WTC11 (cell line): ENCODE data around the gene LETMD1. TPM values are rescaled to one million over a fixed set of nuclear protein-coding genes. Genes with fewer than 3 reads are reported as not detected.
A peak's percentile ranks its signal among the peaks of the same experiment; 100 is the strongest.
"Not testable (repeated sequence)": the region's sequence is repeated elsewhere in the genome, so short reads cannot be mapped to it uniquely, and the experiment has no call there.

Experiments
- ATAC-seq: fragments of 200-7000 bp; cut with Tn5 transposase; 2 replicates; pipeline ENCODE4 v1.10.0; 2021; ENCODE audit warnings: mild to moderate bottlenecking, moderate library complexity
- CTCF ChIA-PET: fragments of 300-600 bp; sonication (Branson Sonifier 250); formaldehyde crosslinking; loops from one replicate; lab custom pipeline; 2021; ENCODE audit warnings: antibody characterized with exemption; lab: Charles Lee
- POLR2A ChIA-PET: fragments of 350-600 bp; sonication (Branson Sonifier 250); formaldehyde crosslinking; loops from one replicate; lab custom pipeline; 2021; ENCODE audit warnings: antibody characterized with exemption; lab: Charles Lee
- DNase-seq: peaks from one replicate; pipeline ENCODE4 v3.0.0; 2021; ENCODE audit warnings: low spot score
- H3K27ac Mint-ChIP-seq: 2 replicates; pipeline ENCODE4 v1.8.0; 2021; ENCODE audit warnings: mixed read lengths
- H3K27me3 Mint-ChIP-seq: 2 replicates; pipeline ENCODE4 v1.8.0; 2021; ENCODE audit warnings: low read depth, mild to moderate bottlenecking, moderate library complexity, mixed read lengths
- H3K36me3 Mint-ChIP-seq: 2 replicates; pipeline ENCODE4 v1.8.0; 2021; ENCODE audit warnings: mixed read lengths
- H3K4me1 Mint-ChIP-seq: 2 replicates; pipeline ENCODE4 v1.8.0; 2022; ENCODE audit warnings: mixed read lengths
- H3K4me3 Mint-ChIP-seq: 2 replicates; pipeline ENCODE4 v1.8.0; 2021; ENCODE audit warnings: mild to moderate bottlenecking, moderate library complexity, mixed read lengths
- H3K9me3 Mint-ChIP-seq: 2 replicates; pipeline ENCODE4 v1.8.0; 2021; ENCODE audit warnings: mixed read lengths
- CREM ChIP-seq: sonication (generic); formaldehyde crosslinking; IDR thresholded peaks from 2 replicates; pipeline ENCODE4 v1.8.1; 2022; ENCODE audit warnings: mild to moderate bottlenecking, missing genetic modification reagents, moderate library complexity
- ETV6 ChIP-seq: sonication (generic); formaldehyde crosslinking; IDR thresholded peaks from 2 replicates; pipeline ENCODE4 v1.8.1; 2022; ENCODE audit warnings: mild to moderate bottlenecking, missing genetic modification reagents
- GABPB1 ChIP-seq: sonication (generic); formaldehyde crosslinking; IDR thresholded peaks from 2 replicates; pipeline ENCODE4 v1.8.1; 2023; ENCODE audit warnings: mild to moderate bottlenecking, missing genetic modification reagents
- GRHL2 ChIP-seq: fragments of 250-450 bp; sonication (Bioruptor Pico); IDR thresholded peaks from 2 replicates; pipeline ENCODE4 v1.8.0; 2022; ENCODE audit warnings: mild to moderate bottlenecking, moderate library complexity; ENCODE audit not compliant: insufficient replicate concordance, severe bottlenecking
- IRF2 ChIP-seq: sonication (generic); formaldehyde crosslinking; IDR thresholded peaks from 2 replicates; pipeline ENCODE4 v1.8.0; 2022; ENCODE audit warnings: low read depth, missing genetic modification reagents, borderline replicate concordance
- NFATC4 ChIP-seq: fragments of 250-450 bp; sonication (Bioruptor Pico); IDR thresholded peaks from 2 replicates; pipeline ENCODE4 v1.9.0; 2021; ENCODE audit warnings: mild to moderate bottlenecking
- NFE2L1 ChIP-seq: sonication (generic); formaldehyde crosslinking; IDR thresholded peaks from 2 replicates; pipeline ENCODE4 v1.8.1; 2023; ENCODE audit warnings: missing genetic modification reagents
- NR2C2 ChIP-seq: sonication (generic); formaldehyde crosslinking; IDR thresholded peaks from 2 replicates; pipeline ENCODE4 v1.8.0; 2022; ENCODE audit warnings: mild to moderate bottlenecking, missing genetic modification reagents
- SP1 ChIP-seq: sonication (generic); formaldehyde crosslinking; conservative IDR thresholded peaks from 2 replicates; pipeline ENCODE4 v1.8.1; 2022; ENCODE audit warnings: missing genetic modification reagents
- ZNF317 ChIP-seq: sonication (generic); formaldehyde crosslinking; IDR thresholded peaks from 2 replicates; pipeline ENCODE4 v1.8.1; 2023; ENCODE audit warnings: low read depth, mild to moderate bottlenecking, moderate library complexity, missing genetic modification reagents, borderline replicate concordance
- total RNA-seq: library from RNA; stranded (reverse); gene quantifications from 3 replicates; pipeline ENCODE4 v1.2.3, GENCODE V29; 2021
- TF ChIP-seq, protein P1 (sequence below): sonication (generic); formaldehyde crosslinking; IDR thresholded peaks from 2 replicates; pipeline ENCODE4 v1.8.0; 2023; ENCODE audit warnings: missing genetic modification reagents, mild to moderate bottlenecking, borderline replicate concordance
- TF ChIP-seq, protein P2 (sequence below): sonication (generic); formaldehyde crosslinking; IDR thresholded peaks from 2 replicates; pipeline ENCODE4 v1.8.1; 2023; ENCODE audit warnings: mild to moderate bottlenecking, moderate library complexity, missing genetic modification reagents
- TF ChIP-seq, protein P3 (sequence below): sonication (generic); formaldehyde crosslinking; IDR thresholded peaks from 2 replicates; pipeline ENCODE4 v1.8.1; 2022; ENCODE audit warnings: low read depth, mild to moderate bottlenecking, moderate library complexity, missing genetic modification reagents, borderline replicate concordance

The LETMD1 gene
- total RNA-seq, 1 experiment from 2014 or later = 43.3 TPM

DNA sequence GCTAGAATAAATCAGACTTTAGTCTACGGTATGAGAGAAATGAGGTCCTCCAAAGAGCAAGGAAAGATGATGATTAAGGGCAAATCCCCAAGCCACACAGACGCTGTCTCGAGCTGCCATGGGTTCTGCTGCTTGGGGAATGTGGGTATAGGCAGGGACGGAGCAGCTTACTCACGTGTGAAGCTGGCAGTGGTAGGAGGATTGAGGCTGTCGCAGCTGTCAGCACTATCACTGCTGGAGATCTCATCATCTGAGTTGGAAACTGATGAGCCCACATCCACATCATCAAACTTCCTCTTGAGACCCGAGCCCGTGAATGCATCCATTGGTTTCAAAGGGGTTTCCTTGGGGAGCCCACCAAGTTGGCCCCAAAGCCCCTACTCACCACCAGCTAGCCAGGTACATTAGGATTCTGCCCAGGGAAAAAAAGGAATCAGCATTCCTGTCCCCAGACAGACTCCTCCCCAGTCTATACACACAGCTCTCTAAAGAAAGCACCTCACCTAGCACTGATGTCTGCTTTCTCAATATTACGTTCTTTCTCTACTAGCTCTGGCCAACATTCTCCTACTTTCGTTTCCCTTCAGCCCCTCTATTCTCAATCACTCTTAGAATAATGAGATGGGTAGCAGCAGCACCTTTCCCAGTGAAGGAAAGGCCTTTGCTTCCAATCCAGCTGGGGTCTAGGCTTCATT is 28.3 kb downstream of the LETMD1 start:
- peaks cover 26% of the 10 kb centered on the region for H3K36me3 Mint-ChIP-seq
- no peak for DNase-seq
- ChIA-PET POLR2A (interaction anchor here (0.8 to 1.3 kb wide), 2 partner anchors 162 to 173 kb away, joined by 5 to 7 read pairs; partner anchors contain the start of gene DAZAP2), CTCF (interaction anchor here (1.6 kb wide), 1 partner anchor 50 kb away, joined by 4 read pairs; the partner anchor contains the start of gene SLC11A2)
- no peak overlapping the region for H3K4me3 Mint-ChIP-seq
- no peak overlapping the region for H3K27ac Mint-ChIP-seq
- no peak for TF ChIP-seq NFE2L1 (CRISPR knock-in tag)
- TF ChIP-seq IRF2 (CRISPR knock-in tag) = no peak
- no peak for TF ChIP-seq NR2C2 (CRISPR knock-in tag)
- TF ChIP-seq GRHL2 (CRISPR knock-in tag) = no peak
- TF ChIP-seq GABPB1 = no peak
- no peak for TF ChIP-seq SP1
- TF ChIP-seq, protein P1, sequence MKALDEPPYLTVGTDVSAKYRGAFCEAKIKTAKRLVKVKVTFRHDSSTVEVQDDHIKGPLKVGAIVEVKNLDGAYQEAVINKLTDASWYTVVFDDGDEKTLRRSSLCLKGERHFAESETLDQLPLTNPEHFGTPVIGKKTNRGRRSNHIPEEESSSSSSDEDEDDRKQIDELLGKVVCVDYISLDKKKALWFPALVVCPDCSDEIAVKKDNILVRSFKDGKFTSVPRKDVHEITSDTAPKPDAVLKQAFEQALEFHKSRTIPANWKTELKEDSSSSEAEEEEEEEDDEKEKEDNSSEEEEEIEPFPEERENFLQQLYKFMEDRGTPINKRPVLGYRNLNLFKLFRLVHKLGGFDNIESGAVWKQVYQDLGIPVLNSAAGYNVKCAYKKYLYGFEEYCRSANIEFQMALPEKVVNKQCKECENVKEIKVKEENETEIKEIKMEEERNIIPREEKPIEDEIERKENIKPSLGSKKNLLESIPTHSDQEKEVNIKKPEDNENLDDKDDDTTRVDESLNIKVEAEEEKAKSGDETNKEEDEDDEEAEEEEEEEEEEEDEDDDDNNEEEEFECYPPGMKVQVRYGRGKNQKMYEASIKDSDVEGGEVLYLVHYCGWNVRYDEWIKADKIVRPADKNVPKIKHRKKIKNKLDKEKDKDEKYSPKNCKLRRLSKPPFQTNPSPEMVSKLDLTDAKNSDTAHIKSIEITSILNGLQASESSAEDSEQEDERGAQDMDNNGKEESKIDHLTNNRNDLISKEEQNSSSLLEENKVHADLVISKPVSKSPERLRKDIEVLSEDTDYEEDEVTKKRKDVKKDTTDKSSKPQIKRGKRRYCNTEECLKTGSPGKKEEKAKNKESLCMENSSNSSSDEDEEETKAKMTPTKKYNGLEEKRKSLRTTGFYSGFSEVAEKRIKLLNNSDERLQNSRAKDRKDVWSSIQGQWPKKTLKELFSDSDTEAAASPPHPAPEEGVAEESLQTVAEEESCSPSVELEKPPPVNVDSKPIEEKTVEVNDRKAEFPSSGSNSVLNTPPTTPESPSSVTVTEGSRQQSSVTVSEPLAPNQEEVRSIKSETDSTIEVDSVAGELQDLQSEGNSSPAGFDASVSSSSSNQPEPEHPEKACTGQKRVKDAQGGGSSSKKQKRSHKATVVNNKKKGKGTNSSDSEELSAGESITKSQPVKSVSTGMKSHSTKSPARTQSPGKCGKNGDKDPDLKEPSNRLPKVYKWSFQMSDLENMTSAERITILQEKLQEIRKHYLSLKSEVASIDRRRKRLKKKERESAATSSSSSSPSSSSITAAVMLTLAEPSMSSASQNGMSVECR (CRISPR knock-in tag) = no peak
- no peak for TF ChIP-seq ETV6
- no peak for TF ChIP-seq ZNF317 (CRISPR knock-in tag)
- TF ChIP-seq, protein P2, sequence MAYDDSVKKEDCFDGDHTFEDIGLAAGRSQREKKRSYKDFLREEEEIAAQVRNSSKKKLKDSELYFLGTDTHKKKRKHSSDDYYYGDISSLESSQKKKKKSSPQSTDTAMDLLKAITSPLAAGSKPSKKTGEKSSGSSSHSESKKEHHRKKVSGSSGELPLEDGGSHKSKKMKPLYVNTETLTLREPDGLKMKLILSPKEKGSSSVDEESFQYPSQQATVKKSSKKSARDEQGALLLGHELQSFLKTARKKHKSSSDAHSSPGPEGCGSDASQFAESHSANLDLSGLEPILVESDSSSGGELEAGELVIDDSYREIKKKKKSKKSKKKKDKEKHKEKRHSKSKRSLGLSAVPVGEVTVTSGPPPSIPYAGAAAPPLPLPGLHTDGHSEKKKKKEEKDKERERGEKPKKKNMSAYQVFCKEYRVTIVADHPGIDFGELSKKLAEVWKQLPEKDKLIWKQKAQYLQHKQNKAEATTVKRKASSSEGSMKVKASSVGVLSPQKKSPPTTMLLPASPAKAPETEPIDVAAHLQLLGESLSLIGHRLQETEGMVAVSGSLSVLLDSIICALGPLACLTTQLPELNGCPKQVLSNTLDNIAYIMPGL (CRISPR knock-in tag) = no peak
- TF ChIP-seq CREM = no peak
- TF ChIP-seq, protein P3, sequence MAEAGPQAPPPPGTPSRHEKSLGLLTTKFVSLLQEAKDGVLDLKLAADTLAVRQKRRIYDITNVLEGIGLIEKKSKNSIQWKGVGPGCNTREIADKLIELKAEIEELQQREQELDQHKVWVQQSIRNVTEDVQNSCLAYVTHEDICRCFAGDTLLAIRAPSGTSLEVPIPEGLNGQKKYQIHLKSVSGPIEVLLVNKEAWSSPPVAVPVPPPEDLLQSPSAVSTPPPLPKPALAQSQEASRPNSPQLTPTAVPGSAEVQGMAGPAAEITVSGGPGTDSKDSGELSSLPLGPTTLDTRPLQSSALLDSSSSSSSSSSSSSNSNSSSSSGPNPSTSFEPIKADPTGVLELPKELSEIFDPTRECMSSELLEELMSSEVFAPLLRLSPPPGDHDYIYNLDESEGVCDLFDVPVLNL (CRISPR knock-in tag) = no peak
- TF ChIP-seq NFATC4 = no peak
- TF ChIP-seq, all 79 proteins: peak for 0
- Mint-ChIP-seq H3K9me3 (no peaks in the 10 kb centered on the region), H3K27me3 (no peaks in the 10 kb centered on the region), H3K4me1 (peaks cover 2% of the 10 kb centered on the region)
- ATAC-seq = no peak

DNA sequence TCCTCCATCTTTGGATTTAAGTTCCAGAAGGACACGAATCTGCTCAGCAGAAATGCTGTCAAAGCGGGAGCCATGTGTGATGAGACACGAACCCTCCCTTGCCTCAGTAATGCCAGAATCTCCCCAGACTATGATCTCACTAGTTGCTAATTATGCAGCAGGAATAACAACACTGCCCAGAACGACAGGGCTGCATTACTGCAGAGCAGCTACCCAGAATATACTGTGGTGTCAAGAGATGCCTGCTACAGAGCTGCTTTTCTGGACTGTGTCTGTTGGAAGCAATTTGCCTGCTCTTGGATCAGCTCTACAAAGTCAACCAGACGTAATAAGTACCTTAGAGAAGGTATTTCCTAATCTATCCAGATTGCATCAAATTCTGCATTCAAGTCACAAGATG is 29.8 kb downstream of the LETMD1 start:
- POLR2A ChIA-PET = no interaction called here

DNA sequence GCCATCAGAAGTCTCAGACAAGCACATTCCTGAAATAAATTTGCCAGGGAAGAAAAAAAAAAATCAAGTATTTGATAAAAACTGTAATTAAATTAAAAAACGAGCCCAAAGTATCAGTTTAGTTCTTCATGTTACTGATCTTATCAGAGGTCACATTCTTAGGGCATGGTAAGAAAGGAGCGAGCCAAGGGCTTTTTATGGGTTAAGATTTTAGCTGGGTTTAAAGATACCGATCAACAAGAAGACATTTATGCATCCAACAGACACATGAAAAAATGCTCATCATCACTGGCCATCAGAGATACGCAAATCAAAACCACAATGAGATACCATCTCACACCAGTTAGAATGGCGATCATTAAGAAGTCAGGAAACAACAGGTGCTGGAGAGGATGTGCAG is 30.2 kb downstream of the LETMD1 start:
- Mint-ChIP-seq H3K36me3 (peaks cover 11% of the 10 kb centered on the region), H3K27ac (0 out of 2 replicates have a peak overlapping the region, but pooled peaks have one; percentile 37), H3K4me1 (peaks cover 17% of the 10 kb centered on the region)
- ATAC-seq, H3K27me3 Mint-ChIP-seq, DNase-seq, H3K9me3 Mint-ChIP-seq, POLR2A ChIA-PET, H3K4me3 Mint-ChIP-seq, CTCF ChIA-PET: not testable (repeated sequence)

More for the DNA sequence above, 29.8 kb downstream of the LETMD1 start:
- no peaks in the 10 kb centered on the region for H3K27me3 Mint-ChIP-seq
- no peaks in the 10 kb centered on the region for H3K9me3 Mint-ChIP-seq
- H3K27ac Mint-ChIP-seq = 0 out of 2 replicates have a peak overlapping the region, but pooled peaks have one; percentile 37
- no peak overlapping the region for H3K4me3 Mint-ChIP-seq
- ATAC-seq (0 out of 2 replicates have a peak, but pooled peaks have one; percentile 17), DNase-seq (no peak)
- H3K36me3 Mint-ChIP-seq = peaks cover 15% of the 10 kb centered on the region
- peaks cover 17% of the 10 kb centered on the region for H3K4me1 Mint-ChIP-seq
- CTCF ChIA-PET = no interaction called here
- TF ChIP-seq, protein P2 (CRISPR knock-in tag) = no peak
- no peak for TF ChIP-seq GRHL2 (CRISPR knock-in tag)

DNA sequence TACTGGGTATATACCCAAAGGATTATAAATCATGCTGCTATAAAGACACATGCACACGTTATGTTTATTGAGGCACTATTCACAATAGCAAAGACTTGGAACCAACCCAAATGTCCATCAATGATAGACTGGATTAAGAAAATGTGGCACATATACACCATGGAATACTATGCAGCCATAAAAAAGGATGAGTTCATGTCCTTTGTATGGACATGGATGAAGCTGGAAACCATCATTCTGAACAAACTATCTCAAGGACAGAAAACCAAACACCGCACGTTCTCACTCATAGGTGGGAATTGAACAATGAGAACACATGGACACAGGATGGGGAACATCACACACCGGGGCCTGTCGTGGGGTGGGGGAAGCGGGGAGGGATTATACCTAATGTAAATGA is 30.7 kb downstream of the LETMD1 start:
- H3K4me3 Mint-ChIP-seq, H3K27me3 Mint-ChIP-seq, DNase-seq, ATAC-seq, H3K9me3 Mint-ChIP-seq, H3K36me3 Mint-ChIP-seq, POLR2A ChIA-PET, CTCF ChIA-PET, H3K27ac Mint-ChIP-seq: not testable (repeated sequence)
- peaks cover 19% of the 10 kb centered on the region for H3K4me1 Mint-ChIP-seq
